C4-2B (cell line): Measurements from ENCODE around the gene SUCNR1.

Source experiments
- CTCF ChIP-seq: fragments of 450-650 bp; conservative IDR thresholded peaks from 2 replicates; pipeline ENCODE4 v1.5.1; 2017; ENCODE audit warnings: mild to moderate bottlenecking
- ZFX ChIP-seq: fragments of 450-650 bp; IDR thresholded peaks from 2 replicates; pipeline ENCODE4 v1.6.1; 2017

DNA sequence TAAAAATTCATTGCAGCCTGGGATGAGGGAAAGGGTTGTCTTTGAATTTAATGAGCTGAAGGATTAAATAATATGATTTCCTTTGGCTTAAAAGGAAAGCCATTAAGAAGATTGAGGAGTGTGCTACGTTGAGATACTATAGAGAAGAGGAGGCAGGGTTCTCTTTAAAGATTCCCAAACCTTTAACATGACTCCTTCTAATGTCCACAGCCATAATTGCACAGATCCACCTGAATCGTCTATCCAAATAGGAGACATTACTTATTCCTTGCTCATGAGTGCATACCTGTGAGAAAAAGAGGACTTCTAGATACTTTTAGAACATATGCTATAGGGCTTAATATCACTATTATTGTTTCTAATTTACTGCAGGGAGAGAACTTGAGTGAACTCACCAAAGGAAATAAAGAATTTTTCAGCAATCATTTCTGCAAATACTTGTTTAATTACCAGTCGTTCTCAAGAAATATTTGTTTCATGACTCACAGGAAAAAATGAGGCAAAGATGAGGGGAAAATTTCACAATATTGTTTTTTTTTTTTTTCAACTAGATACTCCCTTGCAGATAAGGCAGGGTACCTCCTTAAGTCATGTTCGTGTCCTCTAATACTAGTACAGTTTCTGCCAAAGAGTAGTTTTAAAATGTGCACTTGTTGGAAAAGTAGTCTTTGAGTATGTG lies 8.9 kb upstream of the SUCNR1 start:
- TF ChIP-seq CTCF (no peak), ZFX (no peak)
